ENCODE data around the gene DSTYK.

Gene DSTYK

GRCh38 chr1:205199090-205199930, 12.2 kb downstream of the DSTYK start:
- Histone ChIP-seq H3K4me1 (ENCODE audit: control insufficient read depth in 1 of 2, insufficient read depth in 1 of 2, low read depth in 1 of 2, low read length in 1 of 2) (peaks cover 8 to 12% of the 10 kb centered on the region in 2 experiments), H3K9me3 (no peaks in the 10 kb centered on the region), H3K27me3 (no peaks in the 10 kb centered on the region), H3K4me3 (ENCODE audit: low read depth in 1 of 2, low read length in 1 of 2) (no peak overlapping the region), H3K36me3 (no peaks in the 10 kb centered on the region), H3K27ac (no peak overlapping the region)
- TF ChIP-seq, protein P1, sequence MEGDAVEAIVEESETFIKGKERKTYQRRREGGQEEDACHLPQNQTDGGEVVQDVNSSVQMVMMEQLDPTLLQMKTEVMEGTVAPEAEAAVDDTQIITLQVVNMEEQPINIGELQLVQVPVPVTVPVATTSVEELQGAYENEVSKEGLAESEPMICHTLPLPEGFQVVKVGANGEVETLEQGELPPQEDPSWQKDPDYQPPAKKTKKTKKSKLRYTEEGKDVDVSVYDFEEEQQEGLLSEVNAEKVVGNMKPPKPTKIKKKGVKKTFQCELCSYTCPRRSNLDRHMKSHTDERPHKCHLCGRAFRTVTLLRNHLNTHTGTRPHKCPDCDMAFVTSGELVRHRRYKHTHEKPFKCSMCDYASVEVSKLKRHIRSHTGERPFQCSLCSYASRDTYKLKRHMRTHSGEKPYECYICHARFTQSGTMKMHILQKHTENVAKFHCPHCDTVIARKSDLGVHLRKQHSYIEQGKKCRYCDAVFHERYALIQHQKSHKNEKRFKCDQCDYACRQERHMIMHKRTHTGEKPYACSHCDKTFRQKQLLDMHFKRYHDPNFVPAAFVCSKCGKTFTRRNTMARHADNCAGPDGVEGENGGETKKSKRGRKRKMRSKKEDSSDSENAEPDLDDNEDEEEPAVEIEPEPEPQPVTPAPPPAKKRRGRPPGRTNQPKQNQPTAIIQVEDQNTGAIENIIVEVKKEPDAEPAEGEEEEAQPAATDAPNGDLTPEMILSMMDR (IDR thresholded peaks at IDR 0.05), result no peak

DNA sequence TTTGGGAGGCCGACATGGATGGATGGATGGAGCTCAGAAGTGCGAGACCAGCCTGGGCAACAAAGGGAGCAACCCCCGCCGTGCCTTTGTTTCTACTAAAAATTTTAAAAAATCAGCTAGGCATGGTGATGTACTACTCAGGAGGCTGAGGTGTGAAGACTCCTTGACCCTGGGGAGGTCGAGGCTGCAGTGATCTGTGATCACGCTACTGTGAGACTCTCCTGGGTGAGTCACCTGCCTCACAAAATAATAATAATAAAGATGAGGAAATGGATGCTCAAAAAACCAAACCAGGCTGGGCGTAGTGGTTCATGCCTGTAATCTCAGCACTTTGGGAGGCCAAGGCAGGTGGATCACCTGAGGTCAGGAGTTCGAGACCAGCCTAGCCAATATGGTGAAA, 19.2 kb downstream of the DSTYK start:
- no peaks in the 10 kb centered on the region for H3K27me3 ChIP-seq
- no peak overlapping the region for H3K27ac ChIP-seq
- TF ChIP-seq, protein P1 (IDR thresholded peaks at IDR 0.05), result no peak
- no peaks in the 10 kb centered on the region for H3K9me3 ChIP-seq
- H3K36me3 ChIP-seq, result peaks cover 3% of the 10 kb centered on the region
- H3K4me1 ChIP-seq (ENCODE audit: control insufficient read depth in 1 of 2, insufficient read depth in 1 of 2, low read depth in 1 of 2, low read length in 1 of 2), result peaks cover 16 to 21% of the 10 kb centered on the region in 2 experiments
- H3K4me3 ChIP-seq (ENCODE audit: low read depth in 1 of 2, low read length in 1 of 2), result no peak overlapping the region

GRCh38 chr1:205191622-205192021, 19.9 kb downstream of the DSTYK start:
- TF ChIP-seq, protein P1 (IDR thresholded peaks at IDR 0.05), result no peak
- H3K36me3 ChIP-seq, result peaks cover 10% of the 10 kb centered on the region
- no peaks in the 10 kb centered on the region for H3K9me3 ChIP-seq
- no peaks in the 10 kb centered on the region for H3K27me3 ChIP-seq
- H3K27ac ChIP-seq, result no peak overlapping the region
- H3K4me3 ChIP-seq (ENCODE audit: low read depth in 1 of 2, low read length in 1 of 2), result no peak overlapping the region
- H3K4me1 ChIP-seq (ENCODE audit: control insufficient read depth in 1 of 2, insufficient read depth in 1 of 2, low read depth in 1 of 2, low read length in 1 of 2), result peaks cover 21 to 27% of the 10 kb centered on the region in 2 experiments

GRCh38 chr1:205190845-205191577, 20.5 kb downstream of the DSTYK start:
- H3K4me1 ChIP-seq (ENCODE audit: control insufficient read depth in 1 of 2, insufficient read depth in 1 of 2, low read depth in 1 of 2, low read length in 1 of 2), result peaks cover 21 to 27% of the 10 kb centered on the region in 2 experiments
- no peak overlapping the region for H3K4me3 ChIP-seq (ENCODE audit: low read depth in 1 of 2, low read length in 1 of 2)
- H3K27ac ChIP-seq, result no peak overlapping the region
- peaks cover 10% of the 10 kb centered on the region for H3K36me3 ChIP-seq
- no peaks in the 10 kb centered on the region for H3K27me3 ChIP-seq
- TF ChIP-seq, protein P1 (IDR thresholded peaks at IDR 0.05), result no peak
- H3K9me3 ChIP-seq, result no peaks in the 10 kb centered on the region

DNA sequence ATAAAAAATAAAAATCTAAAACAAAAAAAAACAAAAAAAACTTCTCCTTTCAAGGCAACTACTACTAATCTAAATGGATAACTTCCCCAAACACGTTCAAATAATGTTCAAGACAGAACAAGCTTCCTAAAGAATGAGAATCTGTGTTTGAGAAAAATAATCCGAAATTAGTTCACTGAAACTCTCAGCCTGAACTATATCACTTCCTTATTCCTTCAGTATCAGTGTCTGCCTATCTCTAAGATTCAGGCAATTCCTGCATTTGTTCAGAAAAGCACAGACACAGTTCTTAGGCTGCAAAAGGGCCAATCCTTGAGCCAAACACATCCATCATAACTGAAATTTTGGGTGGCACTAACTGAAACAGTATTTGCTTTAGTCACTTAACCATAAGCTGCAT, 22.4 kb downstream of the DSTYK start:
- peaks cover 15% of the 10 kb centered on the region for H3K36me3 ChIP-seq
- peak overlapping the region; percentile 41 for H3K27ac ChIP-seq
- peaks cover 21 to 25% of the 10 kb centered on the region in 2 experiments for H3K4me1 ChIP-seq (ENCODE audit: control insufficient read depth in 1 of 2, insufficient read depth in 1 of 2, low read depth in 1 of 2, low read length in 1 of 2)
- H3K9me3 ChIP-seq, result no peaks in the 10 kb centered on the region
- no peak overlapping the region for H3K4me3 ChIP-seq (ENCODE audit: low read depth in 1 of 2, low read length in 1 of 2)
- no peaks in the 10 kb centered on the region for H3K27me3 ChIP-seq
- TF ChIP-seq, protein P1 (IDR thresholded peaks at IDR 0.05), result no peak

Data from neutrophil (primary cell).